Progenitor cell of endocrine pancreas (in vitro differentiated cells): ENCODE data around the gene FRY. TPM values are rescaled to one million over a fixed set of nuclear protein-coding genes. Genes with fewer than 3 reads are reported as not detected.

ENCODE experiments used
- DNase-seq: peaks from one replicate; pipeline ENCODE4 v3.0.0; 2021; ENCODE audit warnings: low spot score; ENCODE audit not compliant: unreplicated experiment
- H3K27ac Mint-ChIP-seq: 2 replicates; pipeline ENCODE4 v1.8.0; 2021; ENCODE audit warnings: mild to moderate bottlenecking, moderate library complexity, mixed read lengths
- H3K27me3 Mint-ChIP-seq: 2 replicates; pipeline ENCODE4 v1.8.0; 2021; ENCODE audit warnings: mixed read lengths
- H3K36me3 Mint-ChIP-seq: 2 replicates; pipeline ENCODE4 v1.8.0; 2022; ENCODE audit warnings: mixed read lengths; ENCODE audit not compliant: insufficient read depth
- H3K4me1 Mint-ChIP-seq: 2 replicates; pipeline ENCODE4 v1.8.0; 2021; ENCODE audit warnings: low read depth, mixed read lengths
- H3K4me3 Mint-ChIP-seq: 2 replicates; pipeline ENCODE4 v1.8.0; 2021; ENCODE audit warnings: low read depth, mild to moderate bottlenecking, moderate library complexity, mixed read lengths
- H3K9me3 Mint-ChIP-seq: 2 replicates; pipeline ENCODE4 v1.8.0; 2021; ENCODE audit warnings: low read depth, mixed read lengths
- CTCF ChIP-seq: fragments of 200-600 bp; sonication (generic); IDR thresholded peaks from one replicate; pipeline ENCODE4 v1.5.0; 2021; ENCODE audit warnings: antibody characterized with exemption, mild to moderate bottlenecking; ENCODE audit not compliant: unreplicated experiment
- total RNA-seq: library from RNA; stranded (reverse); gene quantifications from 2 replicates; pipeline ENCODE4 v1.2.1, GENCODE V29; 2021

Gene FRY
- total RNA-seq, 1 donor from 2014 or later = 14.3 TPM

DNA sequence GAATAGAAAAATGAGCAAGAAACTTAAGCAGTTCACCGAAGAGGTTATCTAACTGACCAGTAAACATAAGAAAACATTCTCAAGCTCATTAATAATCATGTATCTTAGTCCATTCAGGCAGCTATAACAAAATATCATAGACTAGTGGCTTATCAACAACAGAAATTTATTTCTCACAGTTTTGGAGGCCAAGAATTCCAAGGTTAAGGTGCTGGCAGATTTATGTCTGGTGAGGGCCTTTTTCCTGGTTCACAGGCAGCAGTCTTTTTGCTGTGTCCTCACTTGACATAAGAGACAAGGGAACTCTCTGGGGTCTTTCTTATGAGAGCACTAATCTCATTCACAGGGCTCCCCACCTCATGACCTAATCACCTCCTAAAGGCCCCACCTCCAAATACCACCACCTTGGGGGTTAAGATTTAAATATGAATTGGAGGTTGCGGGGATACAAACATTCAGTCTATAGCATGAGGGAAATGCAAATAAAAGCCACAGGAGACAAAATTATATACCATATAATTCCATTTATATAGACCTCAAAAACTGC is 160.0 kb downstream of the FRY start:
- Mint-ChIP-seq H3K27ac (no peak overlapping the region), H3K36me3 (peaks cover 5% of the 10 kb centered on the region), H3K4me3 (no peak overlapping the region), H3K27me3 (no peaks in the 10 kb centered on the region), H3K9me3 (no peaks in the 10 kb centered on the region), H3K4me1 (peaks cover 5% of the 10 kb centered on the region)
- TF ChIP-seq CTCF = no peak
- DNase-seq = no peak

DNA sequence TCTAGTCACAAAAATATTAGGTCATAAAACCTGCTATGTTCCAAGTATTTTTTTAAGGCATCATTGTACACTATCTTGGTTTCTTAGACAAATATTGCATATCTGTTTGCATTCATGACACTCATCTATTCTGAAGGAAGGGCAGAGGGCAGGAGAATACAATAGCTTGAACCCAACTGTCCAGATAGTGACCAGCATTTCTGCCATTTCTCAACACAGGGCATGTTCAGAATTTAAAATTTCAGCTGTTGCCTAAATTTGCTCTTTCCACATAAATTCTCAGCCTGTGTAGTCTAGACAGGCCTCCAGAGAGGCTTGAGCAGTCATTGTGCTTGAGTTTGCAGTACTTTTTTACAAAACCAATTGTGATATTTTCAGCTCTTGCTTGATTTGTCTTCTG is 164.1 kb downstream of the FRY start:
- no peaks in the 10 kb centered on the region for H3K36me3 Mint-ChIP-seq
- TF ChIP-seq CTCF = no peak
- no peak overlapping the region for H3K27ac Mint-ChIP-seq
- H3K9me3 Mint-ChIP-seq = no peaks in the 10 kb centered on the region
- DNase-seq = no peak
- no peak overlapping the region for H3K4me3 Mint-ChIP-seq
- peaks cover 5% of the 10 kb centered on the region for H3K4me1 Mint-ChIP-seq
- H3K27me3 Mint-ChIP-seq = no peaks in the 10 kb centered on the region

DNA sequence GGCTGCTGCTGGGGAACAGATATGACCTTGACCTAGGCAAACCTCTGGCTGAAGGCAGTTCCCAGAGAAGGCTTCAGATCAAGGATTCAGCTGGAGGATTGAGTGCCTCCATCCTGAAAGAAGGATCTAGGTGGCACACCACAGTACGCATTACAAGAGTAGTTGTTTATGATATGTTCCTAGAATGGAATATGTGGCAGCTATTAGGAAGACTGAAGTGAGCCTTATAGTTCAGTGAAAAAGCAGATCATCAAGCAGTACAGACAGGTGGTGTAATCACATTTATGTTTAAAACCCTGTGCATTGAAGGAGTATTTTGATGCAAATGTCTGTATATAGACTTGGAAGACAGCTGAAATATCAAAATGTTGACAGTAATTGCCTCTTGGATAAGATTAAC is 167.6 kb downstream of the FRY start:
- Mint-ChIP-seq H3K27ac (no peak overlapping the region), H3K27me3 (no peaks in the 10 kb centered on the region)

DNA sequence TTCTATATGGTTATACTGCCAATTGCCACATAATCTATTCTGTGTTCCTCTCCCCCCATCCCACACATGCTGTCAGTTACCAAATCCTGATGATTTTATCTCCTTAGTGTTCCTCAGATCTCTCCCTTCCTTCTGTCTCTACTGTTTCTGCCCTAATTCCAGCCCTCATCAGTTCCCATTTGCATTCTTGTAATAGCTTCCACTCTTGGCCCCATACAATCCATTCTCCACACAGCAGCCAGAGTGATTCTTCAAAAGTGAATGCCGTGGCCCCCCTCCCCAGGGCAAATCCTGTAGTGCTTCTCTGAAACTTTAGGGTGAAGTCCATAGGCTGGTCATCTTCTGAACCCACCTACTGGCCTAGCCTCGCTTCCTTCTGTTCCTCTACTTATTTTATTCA is 169.2 kb downstream of the FRY start:
- Mint-ChIP-seq H3K36me3 (no peaks in the 10 kb centered on the region), H3K27ac (no peak overlapping the region), H3K27me3 (no peaks in the 10 kb centered on the region), H3K9me3 (no peaks in the 10 kb centered on the region), H3K4me1 (peaks cover 3% of the 10 kb centered on the region), H3K4me3 (no peak overlapping the region)
- no peak for DNase-seq
- no peak for TF ChIP-seq CTCF

More for the DNA sequence above, 167.6 kb downstream of the FRY start:
- DNase-seq = no peak
- Mint-ChIP-seq H3K4me3 (no peak overlapping the region), H3K36me3 (no peaks in the 10 kb centered on the region), H3K9me3 (no peaks in the 10 kb centered on the region), H3K4me1 (no peaks in the 10 kb centered on the region)
- no peak for TF ChIP-seq CTCF

GRCh38 chr13:32201809-32202208 is 170.2 kb downstream of the FRY start:
- no peaks in the 10 kb centered on the region for H3K9me3 Mint-ChIP-seq
- H3K27ac Mint-ChIP-seq = no peak overlapping the region
- H3K27me3 Mint-ChIP-seq = no peaks in the 10 kb centered on the region
- no peak for TF ChIP-seq CTCF
- no peak for DNase-seq
- H3K4me3 Mint-ChIP-seq = no peak overlapping the region
- H3K4me1 Mint-ChIP-seq = peaks cover 9% of the 10 kb centered on the region
- H3K36me3 Mint-ChIP-seq = no peaks in the 10 kb centered on the region
